Retinal pigment epithelial cell (primary cell): ENCODE data around the gene TUBB1.

Source experiments
- DNase-seq: peaks from one replicate; pipeline ENCODE4 v3.0.0-alpha.2; 2010; ENCODE audit warnings: low read depth
- H3K4me3 ChIP-seq: 2 replicates; pipeline ENCODE4 v1.5.1; 2011; ENCODE audit warnings: mild to moderate bottlenecking, low read length, control low read depth, moderate library complexity
- TF ChIP-seq, protein P1 (sequence below): conservative IDR thresholded peaks from 2 replicates; pipeline ENCODE4 v1.5.1; 2011; ENCODE audit warnings: low read depth, low read length, control low read depth, inconsistent platforms

TUBB1 gene

DNA sequence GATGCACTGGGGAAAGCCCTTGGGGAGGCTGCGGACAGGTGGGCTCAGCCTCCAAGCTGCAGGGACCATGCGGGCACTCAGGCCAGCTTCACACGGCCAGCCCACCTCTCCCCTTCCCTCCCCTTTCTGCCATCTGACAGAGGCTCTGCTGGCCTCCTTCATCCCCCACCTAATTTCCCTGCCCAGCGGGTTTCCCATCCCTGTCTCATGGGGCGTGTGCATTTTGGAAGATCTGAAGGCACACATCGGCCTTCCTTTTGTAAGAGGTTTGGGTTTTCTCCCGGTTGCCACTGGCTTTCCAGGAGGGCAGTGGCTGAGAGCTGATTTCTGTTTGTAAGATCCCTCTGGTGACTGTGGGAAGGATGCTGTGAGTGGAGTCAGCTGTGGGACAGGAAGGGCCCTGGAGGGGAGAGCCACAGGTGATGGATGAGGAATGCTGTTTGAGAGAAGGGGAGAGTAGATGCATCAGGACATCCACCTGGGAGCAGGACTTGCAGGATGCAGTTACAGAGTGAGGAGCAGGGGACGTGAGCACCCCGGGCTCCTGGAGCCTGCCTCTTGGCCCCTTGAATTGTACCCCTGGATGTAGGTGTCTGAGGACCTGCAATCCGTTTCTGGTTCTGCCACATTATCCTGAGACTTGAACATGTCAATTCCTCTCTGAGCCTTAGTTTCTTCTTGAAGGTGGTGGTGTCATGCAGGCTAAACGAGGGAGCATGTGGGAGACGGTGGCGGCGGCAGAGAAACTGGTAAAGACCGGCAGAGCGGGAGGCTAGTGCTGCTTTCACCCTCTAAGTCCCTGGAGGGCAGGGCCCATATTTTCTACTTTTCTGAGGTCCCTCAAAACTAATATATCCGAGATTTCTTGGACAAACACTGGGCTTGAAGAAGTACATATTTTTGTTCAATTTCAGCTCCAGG, 5.9 kb upstream of the TUBB1 start:
- no peak overlapping the region for H3K4me3 ChIP-seq
- TF ChIP-seq, protein P1, sequence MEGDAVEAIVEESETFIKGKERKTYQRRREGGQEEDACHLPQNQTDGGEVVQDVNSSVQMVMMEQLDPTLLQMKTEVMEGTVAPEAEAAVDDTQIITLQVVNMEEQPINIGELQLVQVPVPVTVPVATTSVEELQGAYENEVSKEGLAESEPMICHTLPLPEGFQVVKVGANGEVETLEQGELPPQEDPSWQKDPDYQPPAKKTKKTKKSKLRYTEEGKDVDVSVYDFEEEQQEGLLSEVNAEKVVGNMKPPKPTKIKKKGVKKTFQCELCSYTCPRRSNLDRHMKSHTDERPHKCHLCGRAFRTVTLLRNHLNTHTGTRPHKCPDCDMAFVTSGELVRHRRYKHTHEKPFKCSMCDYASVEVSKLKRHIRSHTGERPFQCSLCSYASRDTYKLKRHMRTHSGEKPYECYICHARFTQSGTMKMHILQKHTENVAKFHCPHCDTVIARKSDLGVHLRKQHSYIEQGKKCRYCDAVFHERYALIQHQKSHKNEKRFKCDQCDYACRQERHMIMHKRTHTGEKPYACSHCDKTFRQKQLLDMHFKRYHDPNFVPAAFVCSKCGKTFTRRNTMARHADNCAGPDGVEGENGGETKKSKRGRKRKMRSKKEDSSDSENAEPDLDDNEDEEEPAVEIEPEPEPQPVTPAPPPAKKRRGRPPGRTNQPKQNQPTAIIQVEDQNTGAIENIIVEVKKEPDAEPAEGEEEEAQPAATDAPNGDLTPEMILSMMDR, result no peak
- no peak for DNase-seq

DNA sequence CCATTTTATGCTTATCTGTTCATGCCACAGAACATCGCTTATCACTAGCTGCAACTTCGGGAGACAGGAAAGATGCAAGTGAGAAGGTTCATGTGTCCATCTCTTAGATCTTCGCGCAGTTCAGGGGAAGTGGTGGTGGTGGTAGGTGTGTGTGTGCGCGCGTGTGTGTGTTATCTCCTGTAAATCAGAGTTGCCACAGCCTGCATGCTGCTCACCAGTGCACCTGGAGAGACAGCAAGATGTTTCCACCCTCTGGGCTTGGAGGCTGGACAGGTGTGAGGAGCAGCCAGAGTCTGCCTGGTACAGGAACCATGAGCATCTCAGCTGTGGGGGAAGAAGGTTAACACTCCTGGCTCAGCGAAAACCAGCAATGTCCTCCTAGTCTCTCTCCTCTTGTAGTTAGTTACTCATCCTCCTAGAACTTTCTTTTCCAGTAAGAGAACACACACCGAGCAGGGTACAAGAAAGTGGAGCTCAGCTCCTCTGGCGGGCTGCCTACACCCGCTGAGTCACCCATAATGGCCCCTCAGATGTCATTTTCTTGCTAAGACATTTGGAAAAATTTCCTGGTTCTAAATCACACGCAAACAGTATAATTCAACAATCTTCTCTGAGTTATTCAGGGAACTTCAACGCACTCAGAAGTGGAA, 5.1 kb upstream of the TUBB1 start:
- no peak for DNase-seq
- H3K4me3 ChIP-seq, result no peak overlapping the region
- TF ChIP-seq, protein P1, result no peak

DNA sequence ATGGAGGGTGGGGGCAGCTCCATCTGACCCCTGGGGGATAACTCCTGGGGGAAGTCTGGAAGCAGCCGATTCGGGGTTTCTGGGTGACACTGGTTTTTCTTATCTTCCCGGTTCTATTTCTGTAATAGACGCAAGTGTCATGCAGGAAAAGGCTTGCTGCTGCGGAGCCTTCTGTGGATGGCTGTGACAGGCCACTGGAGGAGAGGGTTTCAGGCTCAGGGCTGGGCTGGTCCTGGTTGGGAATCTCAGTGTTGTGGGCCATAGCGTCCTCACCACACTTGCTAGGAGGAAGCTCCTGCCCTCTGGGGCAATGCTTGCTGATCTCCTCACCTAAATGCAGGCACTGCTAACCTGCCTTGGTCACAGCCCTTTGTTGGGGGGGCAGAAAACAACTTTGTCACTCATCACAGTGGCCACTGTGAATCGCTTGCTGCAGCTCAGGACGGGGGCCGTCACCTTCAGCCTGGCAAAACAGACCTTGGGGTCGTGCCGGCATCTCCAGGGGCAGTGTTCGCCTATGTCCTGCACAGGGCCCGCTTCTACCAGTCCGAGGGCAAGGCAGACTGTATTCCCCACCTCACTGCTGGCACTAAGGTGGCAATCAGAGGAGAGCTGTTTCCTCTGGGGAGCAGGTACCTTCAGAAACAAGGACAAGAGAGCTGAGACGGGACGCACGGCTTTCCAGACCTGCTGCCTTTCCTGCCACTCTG, 4.4 kb upstream of the TUBB1 start:
- no peak for DNase-seq
- TF ChIP-seq, protein P1, result no peak
- no peak overlapping the region for H3K4me3 ChIP-seq

DNA sequence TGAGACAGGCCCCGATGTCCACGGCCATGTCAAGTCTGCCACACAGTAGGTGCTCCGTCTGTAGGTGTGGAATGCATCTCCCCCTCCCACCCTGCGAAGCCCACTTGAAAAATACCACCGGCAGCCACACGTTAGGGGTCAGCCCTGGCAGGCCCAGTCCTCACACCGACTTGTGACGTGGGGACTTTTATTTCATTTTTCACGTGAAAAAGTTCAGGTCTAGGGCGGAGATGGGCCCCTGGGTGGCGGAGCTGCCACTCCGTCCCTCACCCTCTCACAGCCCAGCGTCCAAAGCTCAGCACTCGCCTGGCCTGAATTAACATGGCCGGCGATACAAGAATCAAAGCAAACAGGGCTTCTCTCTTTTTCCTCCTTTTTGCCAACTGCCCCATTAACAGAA, 3.8 kb upstream of the TUBB1 start:
- TF ChIP-seq, protein P1, result no peak
- H3K4me3 ChIP-seq, result no peak overlapping the region
- no peak for DNase-seq

DNA sequence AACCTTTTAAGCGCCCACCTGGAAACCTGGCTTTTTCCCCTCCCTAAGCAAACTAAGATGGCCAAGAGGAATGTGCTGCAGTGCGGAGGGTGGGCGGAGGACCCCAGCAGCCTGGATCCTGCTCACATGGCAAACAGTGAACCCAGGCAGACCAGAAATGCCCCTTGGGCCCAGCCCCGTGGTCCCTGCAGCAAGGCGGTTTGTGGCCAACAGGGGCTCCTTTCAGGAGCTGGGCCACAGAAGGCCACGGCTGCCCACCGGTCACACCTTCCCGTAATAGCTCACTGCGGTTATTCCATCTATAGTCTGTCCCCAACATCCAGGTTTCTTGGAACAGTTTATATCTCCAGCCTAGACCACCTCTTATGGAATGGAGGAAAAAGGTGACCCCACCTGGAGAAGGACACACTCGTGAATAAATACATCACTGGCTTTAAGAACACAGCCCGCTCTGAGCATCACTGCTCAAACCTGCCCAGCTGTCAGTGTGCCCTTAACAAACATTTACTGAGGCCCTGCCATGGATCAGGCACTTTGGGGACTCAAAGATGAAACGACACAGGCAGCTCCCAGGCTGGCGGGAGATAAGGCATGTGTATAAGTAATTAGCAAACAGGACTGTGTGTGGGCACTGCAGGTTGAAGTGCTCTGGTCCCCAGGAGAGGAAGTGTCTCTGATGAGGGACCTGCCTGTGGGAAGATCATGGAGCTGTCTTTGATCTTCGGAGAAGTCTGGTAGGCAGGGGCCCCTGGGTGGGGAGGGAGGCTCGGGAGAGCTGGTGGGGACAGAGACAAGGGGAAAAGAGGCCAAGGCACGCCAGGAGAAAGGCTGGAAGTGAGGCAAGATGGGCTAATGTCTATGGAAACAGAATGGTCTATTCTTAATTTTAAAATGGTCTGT, 3.2 kb upstream of the TUBB1 start:
- no peak overlapping the region for H3K4me3 ChIP-seq
- TF ChIP-seq, protein P1, result no peak
- DNase-seq, result no peak

DNA sequence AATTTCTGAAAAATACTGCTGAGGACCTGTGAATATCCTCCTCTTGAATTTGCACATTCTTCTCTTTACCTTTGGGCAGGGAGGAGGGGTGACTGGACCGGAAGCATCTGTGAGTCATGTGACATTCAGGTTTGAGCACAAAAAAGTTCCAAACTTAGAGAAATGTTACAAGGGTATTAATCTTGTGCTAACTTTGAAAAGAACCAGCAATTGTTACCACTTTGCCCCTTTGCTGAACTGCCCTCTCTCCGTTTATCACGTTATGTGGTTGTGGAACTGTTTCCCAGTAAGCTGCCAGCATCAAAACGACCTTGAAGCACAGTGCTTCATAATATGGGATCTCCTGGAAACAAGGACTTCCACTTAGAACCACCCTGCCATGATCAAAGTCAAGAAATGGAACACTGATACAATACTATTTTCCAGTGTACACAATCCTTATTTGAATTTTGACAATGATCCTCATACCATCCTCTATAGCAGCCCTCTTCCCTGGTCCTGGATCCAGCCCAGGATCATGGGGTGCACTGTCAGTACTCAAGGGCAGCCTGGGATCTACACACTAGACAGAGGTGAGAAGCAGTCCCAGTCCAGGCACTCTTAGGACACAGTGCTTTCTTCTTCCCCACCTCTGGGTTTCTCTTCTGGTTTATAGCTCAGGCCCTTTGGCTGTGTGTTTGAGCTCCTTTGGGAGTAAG, 2.3 kb upstream of the TUBB1 start:
- TF ChIP-seq, protein P1, result no peak
- no peak overlapping the region for H3K4me3 ChIP-seq
- DNase-seq, result no peak
